ENCODE data around the gene LRBA.
A peak's percentile ranks its signal among the peaks of the same experiment; 100 is the strongest.

- TF ChIP-seq CTCF (IDR thresholded peaks at IDR 0.05) (no peak), JUN (IDR thresholded peaks at IDR 0.05) (no peak), PBX3 (IDR thresholded peaks at IDR 0.05) (no peak), POLR2A (IDR thresholded peaks at IDR 0.05; ENCODE audit: low read length) (no peak), RAD21 (conservative IDR thresholded peaks at IDR 0.05 in 1 of 2, IDR thresholded peaks at IDR 0.05 in 1 of 2) (no peak), CHD2 (IDR thresholded peaks at IDR 0.05; ENCODE audit: low read length, partially characterized antibody) (no peak), KDM1A (IDR thresholded peaks at IDR 0.05; ENCODE audit: low read depth) (no peak), RFX5 (IDR thresholded peaks at IDR 0.05) (no peak)
- TF ChIP-seq, protein P1, sequence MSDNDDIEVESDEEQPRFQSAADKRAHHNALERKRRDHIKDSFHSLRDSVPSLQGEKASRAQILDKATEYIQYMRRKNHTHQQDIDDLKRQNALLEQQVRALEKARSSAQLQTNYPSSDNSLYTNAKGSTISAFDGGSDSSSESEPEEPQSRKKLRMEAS (IDR thresholded peaks at IDR 0.05), result peak; percentile 24; the same call in 1 of the 2 replicates
These were observed 712.5 kb downstream of the LRBA start for GRCh38 chr4:150302553-150302952.

Data from A549 (cell line).